ENCODE measurements around the gene TMEM229B. TPM values are rescaled to one million over a fixed set of nuclear protein-coding genes. Genes with fewer than 3 reads are reported as not detected.

TMEM229B gene
- total and polyA plus RNA-seq, 2 donors (not counting 1 experiment from before 2014, with no cell fraction given): 6.9 to 8.2 TPM

DNA sequence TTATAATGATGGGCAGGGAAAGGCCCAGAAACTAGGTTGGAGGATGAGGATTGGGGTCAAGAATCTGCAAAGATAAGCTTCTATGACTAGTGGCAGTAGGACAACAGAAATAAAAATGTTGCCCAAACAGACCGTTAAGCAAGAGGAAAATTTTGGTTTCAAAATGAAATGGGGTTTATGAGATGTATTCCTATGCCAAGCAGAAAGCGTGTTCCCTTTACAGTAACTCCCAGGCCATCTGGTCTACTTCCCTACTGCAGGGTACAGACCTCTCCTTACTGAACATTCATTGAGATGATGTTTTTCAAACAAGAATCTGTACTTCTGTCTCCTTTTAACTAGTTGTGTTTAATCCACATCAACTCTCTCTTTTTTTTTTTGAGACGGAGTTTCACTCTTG, 20.4 kb upstream of the TMEM229B start:
- H3K27me3 ChIP-seq (replicated peaks in 1 of 4; ENCODE audit: control extremely low read depth in 1 of 4, control insufficient read depth in 3 of 4, insufficient read depth in 4 of 4, low read length in 3 of 4): no peaks in the 10 kb centered on the region
- H3K4me3 ChIP-seq (ENCODE audit: control extremely low read depth in 1 of 5, extremely low read depth in 1 of 5, insufficient read depth in 1 of 5, low read depth in 2 of 5, low read length in 4 of 5): no peak overlapping the region
- H3K27ac ChIP-seq (ENCODE audit: low read length in 2 of 2): no peak overlapping the region
- ChIA-PET CTCF (interaction anchor here (1.0 to 4.0 kb wide), 5 partner anchors 18 to 82 kb away, joined by 3 to 17 read pairs (median 14); partner anchors contain the start of gene TMEM229B), POLR2A (interaction anchor here (0.7 kb wide), 1 partner anchor 307 kb away, joined by 3 read pairs; no protein-coding TSS in a partner anchor)
- no peak overlapping the region for H3K4me3 Mint-ChIP-seq
- intact Hi-C loops (cut with micrococcal nuclease): no loop called here
- H2AFZ ChIP-seq (ENCODE audit: insufficient read depth, low read depth, low read length, poor library complexity, severe bottlenecking): no peak overlapping the region
- no peaks in the 10 kb centered on the region for H3K79me2 ChIP-seq (ENCODE audit: control insufficient read depth, insufficient read depth, low read length)
- peaks cover 27% of the 10 kb centered on the region for H3K4me1 Mint-ChIP-seq
- peaks cover 15 to 16% of the 10 kb centered on the region in 2 donors for H3K4me1 ChIP-seq (ENCODE audit: control insufficient read depth in 2 of 2, insufficient read depth in 2 of 2, low read length in 2 of 2)
- H4K20me1 ChIP-seq (ENCODE audit: control insufficient read depth, insufficient read depth, low read length, poor library complexity, severe bottlenecking): no peaks in the 10 kb centered on the region
- no peak overlapping the region for H3K9ac ChIP-seq (ENCODE audit: low read length)
- no peaks in the 10 kb centered on the region for H3K36me3 ChIP-seq (replicated peaks in 1 of 2; ENCODE audit: control extremely low read depth in 1 of 2, control insufficient read depth in 1 of 2, extremely low read depth in 1 of 2, insufficient read depth in 2 of 2, low read length in 1 of 2)
- TF ChIP-seq, protein P1, sequence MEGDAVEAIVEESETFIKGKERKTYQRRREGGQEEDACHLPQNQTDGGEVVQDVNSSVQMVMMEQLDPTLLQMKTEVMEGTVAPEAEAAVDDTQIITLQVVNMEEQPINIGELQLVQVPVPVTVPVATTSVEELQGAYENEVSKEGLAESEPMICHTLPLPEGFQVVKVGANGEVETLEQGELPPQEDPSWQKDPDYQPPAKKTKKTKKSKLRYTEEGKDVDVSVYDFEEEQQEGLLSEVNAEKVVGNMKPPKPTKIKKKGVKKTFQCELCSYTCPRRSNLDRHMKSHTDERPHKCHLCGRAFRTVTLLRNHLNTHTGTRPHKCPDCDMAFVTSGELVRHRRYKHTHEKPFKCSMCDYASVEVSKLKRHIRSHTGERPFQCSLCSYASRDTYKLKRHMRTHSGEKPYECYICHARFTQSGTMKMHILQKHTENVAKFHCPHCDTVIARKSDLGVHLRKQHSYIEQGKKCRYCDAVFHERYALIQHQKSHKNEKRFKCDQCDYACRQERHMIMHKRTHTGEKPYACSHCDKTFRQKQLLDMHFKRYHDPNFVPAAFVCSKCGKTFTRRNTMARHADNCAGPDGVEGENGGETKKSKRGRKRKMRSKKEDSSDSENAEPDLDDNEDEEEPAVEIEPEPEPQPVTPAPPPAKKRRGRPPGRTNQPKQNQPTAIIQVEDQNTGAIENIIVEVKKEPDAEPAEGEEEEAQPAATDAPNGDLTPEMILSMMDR (IDR thresholded peaks at IDR 0.05): no peak
- TF ChIP-seq EZH2 (IDR thresholded peaks at IDR 0.05; ENCODE audit: borderline replicate concordance, insufficient read depth, low read depth, low read length, poor library complexity, severe bottlenecking): no peak
- ATAC-seq (ENCODE audit: low read depth) (no peak), DNase-seq (no peak)
- no peak overlapping the region for H3K27ac Mint-ChIP-seq
- H3K9me3 ChIP-seq (ENCODE audit: control extremely low read depth in 1 of 3, control insufficient read depth in 2 of 3, insufficient read depth in 1 of 3, low read length in 2 of 3): no peaks in the 10 kb centered on the region
- no peaks in the 10 kb centered on the region for H3K27me3 Mint-ChIP-seq
- no peaks in the 10 kb centered on the region for H3K9me3 Mint-ChIP-seq (ENCODE audit: insufficient read depth)
- no peak overlapping the region for H3K4me2 ChIP-seq (replicated peaks; ENCODE audit: low read depth, low read length, poor library complexity, severe bottlenecking)
- 40% methylated on average over 1 of the region's 3 CpGs for WGBS (ENCODE audit: insufficient coverage)

DNA sequence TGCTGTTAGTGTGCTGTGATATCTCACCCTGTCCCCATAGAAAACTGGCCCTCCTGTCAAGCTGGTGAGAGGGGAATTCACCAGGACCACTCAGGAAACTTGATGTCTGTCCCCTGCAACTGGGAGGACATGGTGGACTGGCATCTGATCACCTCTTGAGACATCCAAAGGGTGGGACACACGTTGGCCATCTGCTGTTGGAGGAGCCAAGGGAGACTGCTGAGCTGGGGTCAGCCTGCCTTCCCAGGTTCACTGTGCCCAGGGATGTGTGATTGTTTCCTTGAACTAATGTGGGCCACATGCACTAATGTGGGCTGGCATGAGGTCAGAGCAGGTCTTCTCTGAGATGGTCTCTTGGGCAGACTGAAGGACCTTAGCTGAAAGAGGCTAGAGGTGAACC, 16.7 kb upstream of the TMEM229B start:
- no peak for DNase-seq
- ChIA-PET CTCF (interaction anchor here (1.3 kb wide), 1 partner anchor 78 kb away, joined by 3 read pairs; no protein-coding TSS in a partner anchor), POLR2A (no interaction called here)
- TF ChIP-seq, protein P1 (IDR thresholded peaks at IDR 0.05): no peak
- no peak for TF ChIP-seq EZH2 (IDR thresholded peaks at IDR 0.05; ENCODE audit: borderline replicate concordance, insufficient read depth, low read depth, low read length, poor library complexity, severe bottlenecking)
- no peaks in the 10 kb centered on the region for H3K27me3 ChIP-seq (replicated peaks in 1 of 4; ENCODE audit: control extremely low read depth in 1 of 4, control insufficient read depth in 3 of 4, insufficient read depth in 4 of 4, low read length in 3 of 4)
- H3K9me3 ChIP-seq (ENCODE audit: control extremely low read depth in 1 of 3, control insufficient read depth in 2 of 3, insufficient read depth in 1 of 3, low read length in 2 of 3): no peaks in the 10 kb centered on the region
- Mint-ChIP-seq H3K27me3 (no peaks in the 10 kb centered on the region), H3K27ac (no peak overlapping the region), H3K9me3 (ENCODE audit: insufficient read depth) (no peaks in the 10 kb centered on the region), H3K4me1 (peaks cover 9% of the 10 kb centered on the region), H3K4me3 (no peak overlapping the region)
- H3K4me2 ChIP-seq (replicated peaks; ENCODE audit: low read depth, low read length, poor library complexity, severe bottlenecking): no peak overlapping the region
- H3K9ac ChIP-seq (ENCODE audit: low read length): no peak overlapping the region
- peaks cover 0 to 2% of the 10 kb centered on the region in 2 experiments for H3K36me3 ChIP-seq (replicated peaks in 1 of 2; ENCODE audit: control extremely low read depth in 1 of 2, control insufficient read depth in 1 of 2, extremely low read depth in 1 of 2, insufficient read depth in 2 of 2, low read length in 1 of 2)
- no peak overlapping the region for H3K4me3 ChIP-seq (ENCODE audit: control extremely low read depth in 1 of 5, extremely low read depth in 1 of 5, insufficient read depth in 1 of 5, low read depth in 2 of 5, low read length in 4 of 5)
- H4K20me1 ChIP-seq (ENCODE audit: control insufficient read depth, insufficient read depth, low read length, poor library complexity, severe bottlenecking): no peaks in the 10 kb centered on the region
- no peak overlapping the region for H3K27ac ChIP-seq (ENCODE audit: low read length in 2 of 2)
- 73% methylated on average over 1 of the region's 1 CpG for WGBS (ENCODE audit: insufficient coverage)
- H3K79me2 ChIP-seq (ENCODE audit: control insufficient read depth, insufficient read depth, low read length): no peaks in the 10 kb centered on the region
- no peak for ATAC-seq (ENCODE audit: low read depth)
- intact Hi-C loops (cut with micrococcal nuclease): no loop called here
- no peaks in the 10 kb centered on the region for H3K4me1 ChIP-seq (ENCODE audit: control insufficient read depth in 2 of 2, insufficient read depth in 2 of 2, low read length in 2 of 2)
- H2AFZ ChIP-seq (ENCODE audit: insufficient read depth, low read depth, low read length, poor library complexity, severe bottlenecking): no peak overlapping the region
